ENCODE results near the gene PABPC1L.

The PABPC1L gene

GRCh38 chr20:44946271-44946852, 36.5 kb downstream of the PABPC1L start:
- no peaks in the 10 kb centered on the region for H3K4me1 ChIP-seq (ENCODE audit: control insufficient read depth, low read depth, low read length)
- H3K9me3 ChIP-seq (ENCODE audit: control insufficient read depth, low read depth, low read length) = no peaks in the 10 kb centered on the region
- no peak overlapping the region for H3K4me3 ChIP-seq (ENCODE audit: low read length)
- H3K27ac ChIP-seq (ENCODE audit: low read length) = no peak overlapping the region
- H3K9ac ChIP-seq (ENCODE audit: low read length) = no peak overlapping the region
- H3K27me3 ChIP-seq (ENCODE audit: control insufficient read depth, insufficient read depth, low read length) = no peaks in the 10 kb centered on the region
- H3K36me3 ChIP-seq (ENCODE audit: control insufficient read depth, low read depth, low read length) = peaks cover 82% of the 10 kb centered on the region

- Histone ChIP-seq H3K36me3 (ENCODE audit: control insufficient read depth, low read depth, low read length) (peaks cover 82% of the 10 kb centered on the region), H3K9ac (ENCODE audit: low read length) (no peak overlapping the region), H3K4me1 (ENCODE audit: control insufficient read depth, low read depth, low read length) (no peaks in the 10 kb centered on the region)
Observed at GRCh38 chr20:44948107-44948506, 38.2 kb downstream of the PABPC1L start.

GRCh38 chr20:44948513-44948912, 38.7 kb downstream of the PABPC1L start:
- Histone ChIP-seq H3K27me3 (ENCODE audit: control insufficient read depth, insufficient read depth, low read length) (no peaks in the 10 kb centered on the region), H3K36me3 (ENCODE audit: control insufficient read depth, low read depth, low read length) (peaks cover 82% of the 10 kb centered on the region), H3K4me1 (ENCODE audit: control insufficient read depth, low read depth, low read length) (no peaks in the 10 kb centered on the region), H3K4me3 (ENCODE audit: low read length) (no peak overlapping the region), H3K27ac (ENCODE audit: low read length) (no peak overlapping the region), H3K9ac (ENCODE audit: low read length) (no peak overlapping the region), H3K9me3 (ENCODE audit: control insufficient read depth, low read depth, low read length) (no peaks in the 10 kb centered on the region)

More at GRCh38 chr20:44948107-44948506, 38.2 kb downstream of the PABPC1L start:
- Histone ChIP-seq H3K9me3 (ENCODE audit: control insufficient read depth, low read depth, low read length) (no peaks in the 10 kb centered on the region), H3K27me3 (ENCODE audit: control insufficient read depth, insufficient read depth, low read length) (no peaks in the 10 kb centered on the region), H3K27ac (ENCODE audit: low read length) (no peak overlapping the region), H3K4me3 (ENCODE audit: low read length) (no peak overlapping the region)

- H3K4me3 ChIP-seq (ENCODE audit: low read length) = no peak overlapping the region
- H3K9me3 ChIP-seq (ENCODE audit: control insufficient read depth, low read depth, low read length) = no peaks in the 10 kb centered on the region
- no peak overlapping the region for H3K27ac ChIP-seq (ENCODE audit: low read length)
- no peaks in the 10 kb centered on the region for H3K4me1 ChIP-seq (ENCODE audit: control insufficient read depth, low read depth, low read length)
- no peaks in the 10 kb centered on the region for H3K27me3 ChIP-seq (ENCODE audit: control insufficient read depth, insufficient read depth, low read length)
- no peak overlapping the region for H3K9ac ChIP-seq (ENCODE audit: low read length)
- H3K36me3 ChIP-seq (ENCODE audit: control insufficient read depth, low read depth, low read length) = peaks cover 85% of the 10 kb centered on the region
Observed at GRCh38 chr20:44950368-44950767, 40.5 kb downstream of the PABPC1L start.

GRCh38 chr20:44952731-44953130, 42.9 kb downstream of the PABPC1L start:
- no peaks in the 10 kb centered on the region for H3K27me3 ChIP-seq (ENCODE audit: control insufficient read depth, insufficient read depth, low read length)
- no peak overlapping the region for H3K9ac ChIP-seq (ENCODE audit: low read length)
- H3K4me3 ChIP-seq (ENCODE audit: low read length) = no peak overlapping the region
- no peaks in the 10 kb centered on the region for H3K9me3 ChIP-seq (ENCODE audit: control insufficient read depth, low read depth, low read length)
- peaks cover 82% of the 10 kb centered on the region for H3K36me3 ChIP-seq (ENCODE audit: control insufficient read depth, low read depth, low read length)
- H3K27ac ChIP-seq (ENCODE audit: low read length) = no peak overlapping the region
- H3K4me1 ChIP-seq (ENCODE audit: control insufficient read depth, low read depth, low read length) = no peaks in the 10 kb centered on the region

GRCh38 chr20:44954211-44954610, 44.4 kb downstream of the PABPC1L start:
- H3K27ac ChIP-seq (ENCODE audit: low read length) = no peak overlapping the region

GRCh38 chr20:44955270-44955669, 45.4 kb downstream of the PABPC1L start:
- no peak overlapping the region for H3K27ac ChIP-seq (ENCODE audit: low read length)

More at GRCh38 chr20:44954211-44954610, 44.4 kb downstream of the PABPC1L start:
- Histone ChIP-seq H3K27me3 (ENCODE audit: control insufficient read depth, insufficient read depth, low read length) (peaks cover 2% of the 10 kb centered on the region), H3K4me1 (ENCODE audit: control insufficient read depth, low read depth, low read length) (peaks cover 2% of the 10 kb centered on the region), H3K36me3 (ENCODE audit: control insufficient read depth, low read depth, low read length) (peaks cover 69% of the 10 kb centered on the region), H3K9me3 (ENCODE audit: control insufficient read depth, low read depth, low read length) (no peaks in the 10 kb centered on the region), H3K9ac (ENCODE audit: low read length) (no peak overlapping the region), H3K4me3 (ENCODE audit: low read length) (no peak overlapping the region)

GRCh38 chr20:44956410-44956809, 46.5 kb downstream of the PABPC1L start:
- peaks cover 13% of the 10 kb centered on the region for H3K27me3 ChIP-seq (ENCODE audit: control insufficient read depth, insufficient read depth, low read length)
- no peaks in the 10 kb centered on the region for H3K9me3 ChIP-seq (ENCODE audit: control insufficient read depth, low read depth, low read length)
- H3K27ac ChIP-seq (ENCODE audit: low read length) = no peak overlapping the region
- peaks cover 14% of the 10 kb centered on the region for H3K4me1 ChIP-seq (ENCODE audit: control insufficient read depth, low read depth, low read length)
- H3K36me3 ChIP-seq (ENCODE audit: control insufficient read depth, low read depth, low read length) = peaks cover 50% of the 10 kb centered on the region
- H3K4me3 ChIP-seq (ENCODE audit: low read length) = no peak overlapping the region
- H3K9ac ChIP-seq (ENCODE audit: low read length) = no peak overlapping the region

More at GRCh38 chr20:44955270-44955669, 45.4 kb downstream of the PABPC1L start:
- peaks cover 4% of the 10 kb centered on the region for H3K4me1 ChIP-seq (ENCODE audit: control insufficient read depth, low read depth, low read length)
- H3K27me3 ChIP-seq (ENCODE audit: control insufficient read depth, insufficient read depth, low read length) = peaks cover 5% of the 10 kb centered on the region
- H3K4me3 ChIP-seq (ENCODE audit: low read length) = no peak overlapping the region
- no peaks in the 10 kb centered on the region for H3K9me3 ChIP-seq (ENCODE audit: control insufficient read depth, low read depth, low read length)
- no peak overlapping the region for H3K9ac ChIP-seq (ENCODE audit: low read length)
- peaks cover 62% of the 10 kb centered on the region for H3K36me3 ChIP-seq (ENCODE audit: control insufficient read depth, low read depth, low read length)

- H3K9me3 ChIP-seq (ENCODE audit: control insufficient read depth, low read depth, low read length) = no peaks in the 10 kb centered on the region
- H3K27me3 ChIP-seq (ENCODE audit: control insufficient read depth, insufficient read depth, low read length) = peaks cover 16% of the 10 kb centered on the region
- H3K4me3 ChIP-seq (ENCODE audit: low read length) = no peak overlapping the region
- no peak overlapping the region for H3K9ac ChIP-seq (ENCODE audit: low read length)
- peaks cover 33% of the 10 kb centered on the region for H3K36me3 ChIP-seq (ENCODE audit: control insufficient read depth, low read depth, low read length)
- peaks cover 15% of the 10 kb centered on the region for H3K4me1 ChIP-seq (ENCODE audit: control insufficient read depth, low read depth, low read length)
- no peak overlapping the region for H3K27ac ChIP-seq (ENCODE audit: low read length)
Observed at GRCh38 chr20:44958276-44958675, 48.4 kb downstream of the PABPC1L start.

- Histone ChIP-seq H3K4me1 (ENCODE audit: control insufficient read depth, low read depth, low read length) (peaks cover 15% of the 10 kb centered on the region), H3K9ac (ENCODE audit: low read length) (peak overlapping the region; percentile 72), H3K27me3 (ENCODE audit: control insufficient read depth, insufficient read depth, low read length) (peaks cover 21% of the 10 kb centered on the region), H3K27ac (ENCODE audit: low read length) (no peak overlapping the region), H3K4me3 (ENCODE audit: low read length) (peak overlapping the region; percentile 87), H3K9me3 (ENCODE audit: control insufficient read depth, low read depth, low read length) (no peaks in the 10 kb centered on the region), H3K36me3 (ENCODE audit: control insufficient read depth, low read depth, low read length) (peaks cover 24% of the 10 kb centered on the region)
Observed at GRCh38 chr20:44959082-44959637, 49.3 kb downstream of the PABPC1L start.

GRCh38 chr20:44959638-44960102, 49.8 kb downstream of the PABPC1L start:
- peaks cover 21% of the 10 kb centered on the region for H3K27me3 ChIP-seq (ENCODE audit: control insufficient read depth, insufficient read depth, low read length)
- peak overlapping the region; percentile 72 for H3K9ac ChIP-seq (ENCODE audit: low read length)
- H3K4me3 ChIP-seq (ENCODE audit: low read length) = peak overlapping the region; percentile 87
- no peaks in the 10 kb centered on the region for H3K9me3 ChIP-seq (ENCODE audit: control insufficient read depth, low read depth, low read length)
- peaks cover 15% of the 10 kb centered on the region for H3K4me1 ChIP-seq (ENCODE audit: control insufficient read depth, low read depth, low read length)
- peaks cover 19% of the 10 kb centered on the region for H3K36me3 ChIP-seq (ENCODE audit: control insufficient read depth, low read depth, low read length)
- no peak overlapping the region for H3K27ac ChIP-seq (ENCODE audit: low read length)
